HG02678 (cell line): ENCODE data around the gene TTC33.
A peak's percentile ranks its signal among the peaks of the same experiment; 100 is the strongest.
"Not testable (repeated sequence)": the region's sequence is repeated elsewhere in the genome, so short reads cannot be mapped to it uniquely, and the experiment has no call there.

Source experiments
- ATAC-seq: cut with Tn5 transposase; IDR thresholded peaks from one replicate; pipeline ENCODE4 v1.9.1; 2021; ENCODE audit warnings: mild to moderate bottlenecking, moderate library complexity; ENCODE audit not compliant: unreplicated experiment

The TTC33 gene

DNA sequence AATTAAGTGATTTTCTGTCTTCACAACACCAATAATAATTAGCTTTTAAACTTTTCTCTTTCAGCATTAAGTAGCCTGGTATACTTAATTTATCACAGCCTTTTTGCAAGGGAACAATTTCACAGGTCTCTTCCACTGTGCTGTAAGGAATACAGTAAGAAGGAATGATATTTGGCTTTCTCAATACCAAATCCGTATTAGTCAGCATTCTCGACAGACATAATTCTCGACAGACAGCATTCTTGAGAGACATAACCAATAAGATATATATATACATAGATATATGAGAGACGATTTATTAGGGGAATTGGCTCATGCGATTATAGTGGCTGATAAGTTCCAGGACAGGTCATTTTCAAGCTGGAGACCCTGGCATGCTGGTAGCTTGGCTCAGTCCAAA lies 24.4 kb upstream of the TTC33 start:
- no peak for ATAC-seq

DNA sequence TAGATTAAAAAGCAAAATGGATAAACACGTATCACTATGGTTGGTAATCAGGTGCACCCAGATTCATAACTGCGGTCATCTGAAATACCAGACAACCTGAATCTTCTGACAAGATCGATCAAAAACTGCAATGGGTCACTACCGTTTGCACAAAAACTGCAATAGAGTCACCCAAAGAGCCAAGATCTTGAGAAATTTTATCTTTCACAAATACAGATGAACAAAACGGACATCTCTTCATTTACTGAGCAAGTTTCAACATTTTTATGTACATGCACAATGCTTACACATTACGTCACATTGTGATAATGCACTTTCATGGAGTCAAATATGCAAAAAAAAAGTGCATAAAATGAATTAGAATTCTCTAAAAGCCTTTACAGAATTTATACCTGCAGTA lies 23.8 kb upstream of the TTC33 start:
- no peak for ATAC-seq

- ATAC-seq, result no peak
These were observed 22.4 kb upstream of the TTC33 start for GRCh38 chr5:40778133-40778532.

DNA sequence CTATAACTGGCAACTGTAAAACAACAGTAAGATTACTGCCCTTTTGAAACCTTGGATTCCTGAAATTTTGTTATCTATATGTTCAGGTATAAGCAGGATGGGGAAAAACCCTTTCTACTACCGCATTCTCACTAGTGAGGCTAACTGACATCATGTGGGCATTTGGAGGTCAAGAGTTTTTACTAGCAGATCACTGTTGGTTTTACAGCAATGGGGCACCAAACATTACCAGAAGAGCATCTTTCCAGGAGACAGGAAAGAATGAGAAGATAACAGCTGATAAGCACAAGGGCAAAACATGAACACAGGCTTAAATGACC lies 20.9 kb upstream of the TTC33 start:
- ATAC-seq, result no peak

- no peak for ATAC-seq
These were observed 20.3 kb upstream of the TTC33 start for GRCh38 chr5:40775846-40776657.

GRCh38 chr5:40775085-40775845 lies 19.5 kb upstream of the TTC33 start:
- no peak for ATAC-seq

- ATAC-seq, result no peak
These were observed 18.9 kb upstream of the TTC33 start for GRCh38 chr5:40774623-40775022.

DNA sequence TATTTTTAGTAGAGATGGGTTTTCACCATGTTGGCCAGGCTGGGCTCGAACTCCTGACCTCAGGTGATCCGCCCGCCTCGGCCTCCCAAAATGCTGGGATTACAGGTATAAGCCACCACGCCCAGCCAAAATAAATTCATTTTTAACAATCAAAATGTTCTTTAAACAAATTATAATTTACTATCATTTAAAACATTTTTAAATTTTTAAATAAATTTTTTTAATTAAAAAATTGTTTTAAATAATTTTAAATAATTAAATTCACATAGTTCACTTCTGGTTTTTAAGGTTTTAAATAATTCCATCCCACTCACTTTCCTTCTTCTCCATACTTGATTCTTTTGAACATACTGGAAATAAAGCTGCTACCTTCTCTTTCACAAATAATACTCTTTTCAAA lies 15.0 kb upstream of the TTC33 start:
- no peak for ATAC-seq

- no peak for ATAC-seq
These were observed 6.9 kb upstream of the TTC33 start for GRCh38 chr5:40762705-40763104.

DNA sequence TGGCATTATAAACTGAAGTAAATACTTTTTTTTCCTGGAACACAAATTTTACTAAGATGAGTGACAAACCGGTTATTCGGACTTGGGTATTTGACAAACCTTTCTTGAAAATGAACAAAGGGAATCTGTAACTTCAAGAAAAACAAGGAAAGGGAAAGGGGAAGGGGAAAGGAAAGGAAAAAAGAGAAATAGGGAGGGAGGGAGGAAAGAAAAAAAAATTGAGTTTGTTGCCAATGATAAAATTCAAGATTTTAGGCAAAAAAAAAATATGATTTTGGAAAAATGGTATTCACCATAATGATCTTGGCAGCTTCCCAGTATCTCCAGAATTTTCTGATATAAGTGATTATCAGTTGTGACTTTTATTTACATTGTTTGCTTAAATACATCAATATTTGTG lies 1.6 kb upstream of the TTC33 start:
- no peak for ATAC-seq

- peak; percentile 77 for ATAC-seq
These were observed 711 bp downstream of the TTC33 start for GRCh38 chr5:40755093-40755406.

DNA sequence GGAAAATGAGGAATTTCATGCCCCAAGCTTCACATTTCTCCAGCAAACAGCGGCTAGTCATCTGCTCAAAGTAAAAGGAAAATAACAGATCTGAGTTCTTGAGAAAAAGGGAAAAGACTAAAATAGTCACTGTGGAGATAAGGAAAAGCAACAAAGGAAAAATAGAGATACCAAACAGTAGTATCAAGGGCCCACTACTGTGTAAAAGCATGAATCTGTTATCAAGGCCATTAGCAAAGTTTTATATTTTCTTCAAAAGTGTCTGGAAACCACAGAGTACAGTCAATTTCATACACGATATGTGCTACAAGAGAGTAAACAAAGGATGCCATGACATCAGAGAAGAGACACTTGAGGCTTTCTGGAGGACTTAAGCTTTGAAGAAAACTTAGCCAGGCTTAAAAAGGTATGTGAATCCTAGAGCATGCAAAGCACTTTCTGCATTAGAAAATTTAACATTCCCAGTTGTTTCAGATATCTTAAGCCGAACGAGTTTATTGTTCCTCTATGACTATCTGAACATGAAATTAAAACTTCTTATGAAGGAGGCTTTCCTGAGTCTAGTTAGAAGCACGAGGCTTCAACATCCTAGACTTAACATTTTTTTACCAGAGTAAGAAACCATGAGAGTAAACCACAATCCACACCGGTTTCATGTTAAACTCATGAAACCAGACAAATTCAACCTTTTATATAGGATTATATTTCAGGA lies 1.2 kb downstream of the TTC33 start:
- ATAC-seq, result peak; percentile 14

- ATAC-seq, result no peak
These were observed 9.1 kb downstream of the TTC33 start for GRCh38 chr5:40746703-40747102.

- no peak for ATAC-seq
These were observed 12.0 kb downstream of the TTC33 start for GRCh38 chr5:40743771-40744170.

GRCh38 chr5:40738502-40738901 lies 17.3 kb downstream of the TTC33 start:
- ATAC-seq, result no peak

GRCh38 chr5:40736103-40736875 lies 19.5 kb downstream of the TTC33 start:
- ATAC-seq, result peak; percentile 73

DNA sequence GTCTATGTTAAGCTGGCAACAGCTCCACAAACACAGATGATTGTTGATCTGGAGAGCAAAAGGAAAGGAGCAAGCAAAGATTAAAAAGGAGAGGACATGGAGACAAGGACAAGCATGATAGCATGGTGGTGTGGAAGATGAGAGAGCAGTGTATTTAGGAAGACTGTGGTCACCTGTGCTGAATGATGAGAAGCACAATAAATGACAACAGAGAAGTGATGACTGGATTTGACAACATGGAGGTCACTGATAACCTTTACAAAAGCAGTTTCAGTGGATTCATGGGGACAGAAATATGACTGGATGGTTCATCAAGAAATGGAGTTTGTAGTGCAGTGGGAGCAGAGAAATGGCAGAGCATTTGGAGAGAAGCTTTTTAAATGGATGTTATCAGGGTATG lies 20.2 kb downstream of the TTC33 start:
- no peak for ATAC-seq

DNA sequence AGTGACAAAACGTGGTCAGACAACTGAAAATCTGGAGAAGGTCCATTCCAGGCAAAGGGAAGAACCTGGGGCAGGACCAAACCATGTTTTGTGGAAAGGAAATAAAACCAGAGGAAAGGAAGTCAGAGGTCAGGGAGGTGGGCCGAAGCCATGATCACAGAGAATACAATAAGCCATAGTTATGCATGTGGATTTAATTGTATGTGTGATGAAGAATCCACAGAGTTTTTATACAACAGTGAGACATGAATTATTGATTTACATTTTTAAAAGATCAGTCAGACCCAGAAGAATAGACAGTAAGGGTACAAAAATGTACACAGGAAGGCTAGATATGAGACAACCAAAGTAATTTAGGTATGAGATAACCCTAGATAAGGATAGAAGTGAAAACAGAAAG lies 20.8 kb downstream of the TTC33 start:
- ATAC-seq, result no peak

- no peak for ATAC-seq
These were observed 21.7 kb downstream of the TTC33 start for GRCh38 chr5:40733879-40734563.

DNA sequence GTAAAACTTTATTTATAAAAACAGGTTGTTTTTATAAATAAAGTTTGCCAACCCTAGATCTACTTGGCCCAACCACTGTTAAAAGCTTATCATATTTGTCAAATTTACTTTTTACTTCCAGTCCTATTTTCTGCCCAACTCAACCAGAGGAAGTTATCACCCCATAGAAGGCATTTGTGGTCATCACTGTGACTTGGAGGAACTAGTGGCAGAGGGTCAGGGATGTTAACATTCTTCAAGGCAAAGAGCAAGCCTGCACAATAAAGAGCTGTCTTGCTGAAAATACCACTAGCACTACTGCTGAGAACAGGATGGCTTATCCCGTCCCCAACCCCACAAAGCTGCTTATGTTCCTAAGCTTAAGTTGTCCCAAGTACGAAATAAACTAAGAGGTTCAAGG lies 22.3 kb downstream of the TTC33 start:
- ATAC-seq, result no peak

DNA sequence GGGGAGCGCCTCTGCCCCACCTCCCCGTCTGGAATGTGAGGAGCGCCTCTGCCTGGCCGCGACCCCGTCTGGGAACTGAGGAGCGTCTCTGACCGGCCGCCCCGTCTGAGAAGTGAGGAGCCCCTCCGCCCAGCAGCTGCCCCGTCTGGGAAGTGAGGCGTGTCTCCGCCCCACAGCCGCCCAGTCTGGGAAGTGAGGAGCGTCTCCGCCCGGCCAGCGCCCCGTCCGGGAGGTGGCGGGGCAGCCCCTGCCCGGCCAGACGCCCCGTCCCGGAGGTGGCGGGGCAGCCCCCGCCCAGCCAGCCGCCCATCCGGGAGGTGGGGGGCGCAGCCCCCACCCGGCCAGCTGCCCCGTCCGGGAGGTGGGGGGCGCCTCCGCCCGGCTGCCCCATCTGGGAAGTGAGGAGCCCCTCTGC lies 33.3 kb downstream of the TTC33 start:
- ATAC-seq, result not testable (repeated sequence)
